GM21723 (cell line): Measurements from ENCODE around the gene SGTB.
"Not testable (repeated sequence)": the region's sequence is repeated elsewhere in the genome, so short reads cannot be mapped to it uniquely, and the experiment has no call there.

ENCODE experiments used
- ATAC-seq: cut with Tn5 transposase; IDR thresholded peaks from one replicate; pipeline ENCODE4 v1.9.1; 2021; ENCODE audit warnings: mild to moderate bottlenecking, moderate library complexity; ENCODE audit not compliant: unreplicated experiment

SGTB gene

GRCh38 chr5:65734921-65735320 lies 13.0 kb upstream of the SGTB start:
- ATAC-seq, result no peak

GRCh38 chr5:65734196-65734775 lies 12.4 kb upstream of the SGTB start:
- ATAC-seq, result not testable (repeated sequence)

- ATAC-seq, result not testable (repeated sequence)
Observed at GRCh38 chr5:65732046-65732445, 10.1 kb upstream of the SGTB start.

- no peak for ATAC-seq
Observed at GRCh38 chr5:65730910-65731309, 9.0 kb upstream of the SGTB start.

GRCh38 chr5:65728218-65728617 lies 6.3 kb upstream of the SGTB start:
- no peak for ATAC-seq

GRCh38 chr5:65727491-65728156 lies 5.7 kb upstream of the SGTB start:
- ATAC-seq, result no peak

GRCh38 chr5:65722575-65723403 lies 880 bp upstream of the SGTB start:
- peak; percentile 7 for ATAC-seq

GRCh38 chr5:65721050-65721719 lies 724 bp downstream of the SGTB start:
- ATAC-seq, result peak; percentile 28

- ATAC-seq, result no peak
Observed at GRCh38 chr5:65718576-65719310, 3.2 kb downstream of the SGTB start.

GRCh38 chr5:65708145-65708544 lies 13.8 kb downstream of the SGTB start:
- ATAC-seq, result no peak

GRCh38 chr5:65707663-65708062 lies 14.2 kb downstream of the SGTB start:
- ATAC-seq, result no peak

- ATAC-seq, result no peak
Observed at GRCh38 chr5:65704621-65705239, 17.2 kb downstream of the SGTB start.

- no peak for ATAC-seq
Observed at GRCh38 chr5:65702036-65702435, 19.9 kb downstream of the SGTB start.

GRCh38 chr5:65699338-65699737 lies 22.6 kb downstream of the SGTB start:
- peak; percentile 61 for ATAC-seq

GRCh38 chr5:65696892-65697291 lies 25.0 kb downstream of the SGTB start:
- no peak for ATAC-seq

- ATAC-seq, result no peak
Observed at GRCh38 chr5:65695896-65696295, 26.0 kb downstream of the SGTB start.

GRCh38 chr5:65695162-65695755 lies 26.6 kb downstream of the SGTB start:
- ATAC-seq, result no peak

GRCh38 chr5:65693121-65693520 lies 28.8 kb downstream of the SGTB start:
- ATAC-seq, result no peak

- ATAC-seq, result no peak
Observed at GRCh38 chr5:65682148-65682547, 39.8 kb downstream of the SGTB start.

- not testable (repeated sequence) for ATAC-seq
Observed at GRCh38 chr5:65676056-65676455, 45.9 kb downstream of the SGTB start.
